ENCODE measurements around the gene UBR3.

UBR3 gene

GRCh38 chr2:170006587-170007325 lies 179.5 kb downstream of the UBR3 start:
- no peak for DNase-seq (ENCODE audit: low read depth in 3 of 3)

DNA sequence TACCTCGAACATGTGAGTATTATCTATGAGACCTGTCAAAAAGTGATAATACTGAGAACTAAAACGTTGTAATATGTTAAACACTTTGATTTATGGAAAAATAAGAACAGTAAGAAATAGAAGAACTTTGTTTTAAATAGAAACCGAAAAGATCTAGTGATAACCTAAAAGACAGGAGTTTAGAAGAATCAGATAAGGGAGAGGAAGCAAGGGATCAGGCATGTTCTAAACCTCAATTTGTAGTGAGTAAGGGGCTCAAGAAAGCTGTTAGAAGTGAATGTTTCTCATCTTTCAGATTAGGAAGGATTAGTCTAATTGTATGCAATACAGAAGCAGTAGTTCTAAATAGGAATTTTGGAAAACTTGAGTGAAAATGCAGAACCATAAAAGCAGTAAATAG lies 182.0 kb downstream of the UBR3 start:
- no peak for DNase-seq (ENCODE audit: low read depth in 3 of 3)

DNA sequence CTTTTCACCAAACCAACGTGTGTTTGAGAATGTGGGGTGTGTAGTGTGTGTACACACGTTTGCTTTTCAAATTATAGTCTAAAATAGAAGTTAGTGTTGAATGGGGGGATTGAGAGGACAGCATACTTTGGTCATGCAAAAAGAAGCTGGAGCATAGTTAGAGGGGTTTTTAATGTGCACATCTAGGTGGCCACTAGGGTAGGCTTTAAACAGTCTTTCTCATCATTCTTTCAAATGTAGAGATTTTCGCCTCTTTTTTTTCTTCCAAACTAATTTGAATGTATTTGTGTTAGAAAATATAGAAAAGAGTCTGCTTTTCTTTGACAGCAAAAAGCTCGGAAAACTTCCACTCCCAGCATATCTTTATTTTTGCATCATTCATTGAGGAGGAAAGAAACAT lies 185.5 kb downstream of the UBR3 start:
- no peak for DNase-seq (ENCODE audit: low read depth in 3 of 3)

DNA sequence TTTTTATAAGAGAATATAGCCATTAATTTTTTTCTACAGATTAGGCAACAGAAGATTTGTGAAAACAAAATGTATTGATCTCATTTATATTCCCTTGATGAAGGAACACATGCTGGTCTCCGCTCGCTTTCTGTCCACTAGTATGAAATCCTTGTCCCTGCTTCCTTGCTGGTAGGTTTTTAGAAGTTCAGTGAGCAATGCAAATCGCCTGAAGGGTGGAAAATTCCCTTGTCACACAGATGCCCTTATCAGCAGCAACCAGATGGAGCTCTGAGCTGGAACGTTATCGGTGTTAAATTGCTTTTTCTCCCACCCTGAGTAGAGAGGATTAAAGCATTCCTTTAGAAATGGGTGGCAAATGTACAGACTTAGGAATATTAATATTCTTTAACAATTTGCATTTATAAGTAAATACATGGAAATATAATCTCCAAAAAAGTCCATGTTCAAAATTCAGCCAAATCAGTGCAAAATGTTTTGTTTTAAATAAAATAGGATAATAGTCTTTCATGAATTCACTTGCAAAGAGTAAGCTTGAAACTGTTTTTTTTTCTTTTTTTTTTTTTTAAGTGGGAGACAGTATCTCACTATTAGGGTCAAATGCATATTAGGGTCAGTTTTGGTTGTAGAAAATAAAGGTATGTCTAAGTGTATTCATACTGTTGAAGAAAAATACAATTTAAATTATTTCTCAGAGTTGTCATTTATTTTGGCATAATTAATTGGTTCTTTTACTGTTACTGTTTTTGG lies 186.7 kb downstream of the UBR3 start:
- DNase-seq (ENCODE audit: low read depth in 3 of 3) = no peak

GRCh38 chr2:170014769-170015168 lies 187.5 kb downstream of the UBR3 start:
- DNase-seq (ENCODE audit: low read depth in 3 of 3) = no peak

DNA sequence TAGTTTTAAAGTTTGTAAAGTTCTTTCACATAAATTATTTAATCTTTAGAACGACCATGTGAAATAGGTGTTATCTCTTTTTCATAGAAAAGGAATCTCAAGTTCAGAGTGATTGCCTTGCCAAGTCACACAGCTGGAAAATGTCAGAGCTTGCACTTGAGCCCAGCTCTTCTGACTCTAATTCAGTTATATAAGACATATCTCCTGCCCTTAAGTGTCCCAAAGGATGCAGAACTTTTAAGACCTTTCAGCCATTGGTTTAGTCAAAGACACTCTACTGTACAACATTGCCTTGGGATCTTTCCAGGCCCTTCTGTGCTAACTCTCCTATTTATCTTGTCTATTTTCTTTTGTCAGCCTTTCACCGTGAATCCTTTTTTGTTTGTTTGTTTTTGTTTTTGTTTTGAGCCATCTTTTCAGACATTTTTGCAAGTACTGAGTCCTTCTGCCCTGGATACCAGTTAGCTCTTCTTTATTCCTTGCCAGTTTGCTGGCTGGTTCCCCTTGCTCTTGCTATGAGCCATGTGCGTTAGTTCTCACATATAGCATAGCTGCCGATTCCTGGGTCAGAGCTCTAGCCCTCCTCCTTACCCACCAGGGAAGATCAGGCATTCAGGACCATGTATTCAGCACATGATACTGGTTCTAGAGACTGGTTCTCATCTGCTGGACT lies 190.7 kb downstream of the UBR3 start:
- no peak for DNase-seq (ENCODE audit: low read depth in 3 of 3)

DNA sequence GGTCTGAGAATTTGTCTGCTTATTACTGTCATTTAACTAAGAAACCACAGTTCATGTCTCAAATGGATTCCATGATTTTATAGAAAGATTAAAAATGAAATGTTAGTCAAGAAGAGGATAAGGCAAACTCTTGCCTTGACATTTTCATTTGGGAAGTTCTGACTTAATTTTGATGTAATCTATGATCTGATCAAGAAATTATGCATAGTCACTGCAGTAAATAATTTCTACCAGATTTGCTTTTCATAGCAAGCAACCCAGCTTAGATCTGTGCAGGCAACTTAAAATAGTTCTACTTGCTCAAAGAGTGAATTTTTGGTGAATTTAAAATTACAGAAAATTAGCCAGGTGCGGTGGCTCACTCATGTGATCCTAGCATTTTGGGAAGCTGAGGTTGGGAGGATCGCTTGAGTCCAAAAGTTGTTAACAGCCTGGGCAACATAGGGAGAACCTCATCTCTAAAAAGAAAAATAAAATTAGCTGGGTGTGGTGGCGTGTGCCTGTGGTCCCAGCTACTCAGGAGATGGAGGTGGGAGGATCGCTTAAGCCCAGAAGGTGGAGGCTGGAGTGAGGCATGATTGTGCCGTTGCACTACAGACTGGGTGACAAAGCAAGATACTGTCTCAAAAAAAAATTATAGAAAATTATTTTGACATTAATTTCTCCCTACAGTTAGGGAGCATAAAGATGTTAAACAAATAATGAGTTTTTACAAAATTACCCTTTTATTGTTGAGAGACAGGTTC lies 192.0 kb downstream of the UBR3 start:
- no peak for DNase-seq (ENCODE audit: low read depth in 3 of 3)

DNA sequence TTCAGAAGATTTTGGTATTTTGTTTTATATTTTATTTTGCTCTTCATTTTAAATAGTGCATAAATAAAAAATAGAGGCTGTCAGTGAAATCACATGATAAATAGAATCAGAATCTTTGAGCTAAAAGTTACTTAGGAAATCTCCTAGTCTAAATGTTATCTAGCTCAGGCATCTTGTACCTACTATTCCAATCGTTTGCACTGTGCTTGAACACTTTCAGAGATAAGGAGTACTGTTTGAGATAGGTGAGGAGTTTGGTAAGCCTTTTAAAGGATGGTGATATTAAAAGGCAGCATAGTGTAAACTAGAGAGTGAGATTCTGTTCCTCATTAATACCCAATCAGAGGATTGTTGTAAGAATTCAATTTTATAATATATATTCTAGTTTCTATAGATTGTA lies 193.5 kb downstream of the UBR3 start:
- no peak for DNase-seq (ENCODE audit: low read depth in 3 of 3)

GRCh38 chr2:170022692-170023091 lies 195.4 kb downstream of the UBR3 start:
- DNase-seq (ENCODE audit: low read depth in 3 of 3) = no peak

DNA sequence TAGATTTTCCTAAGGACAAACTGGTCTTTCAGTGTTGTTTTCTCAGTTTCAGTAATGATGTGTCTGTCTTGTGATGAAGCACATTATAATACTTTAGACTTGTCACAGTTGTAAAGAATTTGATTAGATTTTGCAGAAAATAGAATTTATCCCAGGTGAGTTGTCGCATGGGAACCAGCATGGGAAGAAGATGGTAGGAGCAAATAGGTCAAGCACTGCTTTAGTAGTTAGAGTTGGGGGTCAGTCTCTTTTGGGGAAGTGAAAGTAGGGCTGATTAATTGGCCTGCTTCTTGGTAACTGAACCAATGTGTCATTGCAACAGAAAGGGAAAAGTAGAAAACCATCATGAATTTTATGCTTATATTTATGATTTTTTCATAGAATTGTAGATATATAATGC lies 197.5 kb downstream of the UBR3 start:
- DNase-seq (ENCODE audit: low read depth in 3 of 3) = no peak

DNA sequence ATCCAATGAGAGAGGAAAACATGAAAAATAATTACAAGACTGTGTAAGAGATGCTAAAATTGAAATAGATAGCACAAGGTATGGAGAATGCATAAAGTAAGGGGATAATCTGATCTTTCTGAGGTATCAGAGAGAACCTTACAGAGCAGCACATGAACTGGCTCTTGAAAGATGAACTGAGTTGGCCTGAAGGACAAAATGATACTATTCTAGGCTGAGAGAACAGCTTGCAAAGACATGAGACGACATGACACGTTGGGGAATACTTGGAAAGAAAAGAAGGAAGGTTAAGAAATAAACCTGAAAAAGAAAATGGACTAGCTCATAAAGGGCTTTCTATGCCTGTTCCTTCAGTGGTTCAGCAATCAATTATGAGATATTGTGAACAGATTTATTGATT lies 198.0 kb downstream of the UBR3 start:
- DNase-seq (ENCODE audit: low read depth in 3 of 3) = no peak

DNA sequence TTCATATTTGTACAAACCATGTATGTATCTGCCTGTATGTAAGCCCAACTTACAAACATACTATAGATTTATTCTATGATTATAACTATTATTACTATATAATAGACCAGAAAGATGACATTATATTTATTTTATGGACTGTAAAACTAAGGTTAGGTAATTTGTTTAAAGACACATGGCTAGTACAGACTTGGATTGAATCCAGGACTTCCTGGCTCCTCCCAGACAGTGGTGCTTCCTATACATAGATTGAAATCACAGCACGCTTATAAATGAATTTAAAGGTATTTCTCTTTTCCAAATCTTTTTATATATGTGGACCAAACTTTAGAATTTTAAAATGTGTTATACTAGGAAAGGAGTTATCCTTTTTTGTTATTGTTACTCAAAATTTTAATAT lies 199.1 kb downstream of the UBR3 start:
- DNase-seq (ENCODE audit: low read depth in 3 of 3) = no peak

DNA sequence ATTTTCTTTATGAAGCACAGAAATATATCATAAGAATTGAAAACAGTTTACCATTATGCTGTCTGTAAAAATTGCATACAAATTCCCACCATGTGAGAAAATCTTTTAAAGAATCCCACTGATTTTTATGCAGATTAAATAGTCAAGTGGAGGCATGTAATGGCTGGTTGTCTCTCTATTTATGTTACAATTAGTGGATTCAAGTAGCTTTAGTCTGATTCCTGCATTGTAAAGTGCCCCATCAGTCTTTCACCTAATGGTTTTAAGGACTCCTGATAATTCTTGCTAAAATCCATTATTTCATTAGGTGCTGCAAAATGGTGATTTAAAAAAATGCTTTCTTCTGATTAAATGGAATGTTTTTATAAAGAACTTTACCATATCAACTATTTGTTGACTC lies 202.3 kb downstream of the UBR3 start:
- DNase-seq (ENCODE audit: low read depth in 3 of 3) = no peak

DNA sequence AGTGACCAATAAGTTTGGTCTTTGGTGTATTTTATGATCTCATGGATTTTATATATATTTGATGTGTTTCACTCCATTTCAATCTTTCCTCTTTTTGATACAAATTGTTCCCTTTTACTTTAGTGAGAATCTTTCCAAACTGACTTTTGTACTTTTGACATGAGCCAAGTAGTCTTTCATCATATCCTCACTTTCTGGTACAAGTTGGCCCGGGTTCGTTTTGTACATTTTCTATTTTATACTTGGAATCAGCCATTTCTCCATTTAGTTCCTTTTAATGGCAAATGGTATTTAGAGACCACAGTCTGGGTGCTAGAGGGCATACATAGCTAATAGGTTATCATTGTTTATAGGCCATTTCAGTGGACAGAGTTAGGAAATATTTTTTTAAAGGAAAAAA lies 202.8 kb downstream of the UBR3 start:
- no peak for DNase-seq (ENCODE audit: low read depth in 3 of 3)

DNA sequence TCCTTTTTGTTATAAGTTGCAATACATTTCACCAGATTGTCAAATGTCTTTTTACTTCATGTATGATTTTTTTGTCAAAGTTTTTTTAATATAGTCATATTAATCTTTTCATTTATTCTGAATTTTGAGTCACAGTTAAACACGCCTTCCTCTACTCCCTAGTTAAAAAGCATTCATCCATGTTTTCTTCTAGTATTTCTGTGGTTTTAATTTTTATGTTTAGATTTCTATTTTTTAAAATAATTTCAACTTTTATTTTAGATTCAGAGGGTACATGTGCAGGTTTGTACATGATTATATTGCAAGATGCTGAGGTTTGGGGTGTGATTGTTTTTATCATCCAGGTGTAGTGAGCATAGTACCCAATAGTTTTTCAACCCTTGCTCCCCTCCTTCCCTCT lies 204.0 kb downstream of the UBR3 start:
- no peak for DNase-seq (ENCODE audit: low read depth in 3 of 3)

GRCh38 chr2:170034596-170034995 lies 207.3 kb downstream of the UBR3 start:
- no peak for DNase-seq (ENCODE audit: low read depth in 3 of 3)

- no peak for DNase-seq (ENCODE audit: low read depth in 3 of 3)
Observed at GRCh38 chr2:170038734-170039133, 211.5 kb downstream of the UBR3 start.

DNA sequence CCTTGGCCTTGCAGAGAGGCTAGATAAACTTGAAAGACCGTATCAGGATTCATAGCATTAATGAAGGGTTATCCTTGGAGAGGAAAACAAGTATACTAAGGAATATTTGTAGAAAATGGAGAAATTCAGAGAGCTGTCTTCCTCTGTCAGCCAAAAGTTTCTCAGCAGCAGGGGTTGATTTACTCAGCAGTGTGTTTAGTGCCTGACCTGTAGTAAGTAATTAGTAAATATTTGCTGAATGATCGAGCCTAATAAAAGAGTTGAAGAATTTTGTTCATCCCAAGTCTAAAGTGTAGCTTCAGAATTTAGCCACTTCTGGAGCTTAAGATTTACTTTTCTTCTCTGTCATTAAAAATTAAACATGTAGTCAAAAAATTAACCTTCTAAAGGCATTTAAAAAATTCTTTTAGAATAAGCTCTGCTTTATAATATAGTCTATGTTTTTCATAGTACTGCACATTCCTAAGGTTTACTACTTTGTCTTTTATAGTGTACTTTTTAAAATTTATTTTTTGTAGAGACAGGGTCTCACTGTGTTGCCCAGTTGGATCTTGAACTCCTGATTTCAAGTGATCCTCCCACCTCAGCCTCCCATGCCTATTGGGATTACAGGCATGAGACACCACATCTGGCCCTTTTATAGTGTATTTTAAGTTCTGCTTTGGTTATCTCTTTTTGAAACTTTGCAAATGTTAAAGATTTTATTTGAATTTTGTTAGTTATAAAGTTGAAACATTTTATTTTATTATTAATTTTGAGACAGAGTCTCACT lies 212.3 kb downstream of the UBR3 start:
- no peak for DNase-seq (ENCODE audit: low read depth in 3 of 3)

DNA sequence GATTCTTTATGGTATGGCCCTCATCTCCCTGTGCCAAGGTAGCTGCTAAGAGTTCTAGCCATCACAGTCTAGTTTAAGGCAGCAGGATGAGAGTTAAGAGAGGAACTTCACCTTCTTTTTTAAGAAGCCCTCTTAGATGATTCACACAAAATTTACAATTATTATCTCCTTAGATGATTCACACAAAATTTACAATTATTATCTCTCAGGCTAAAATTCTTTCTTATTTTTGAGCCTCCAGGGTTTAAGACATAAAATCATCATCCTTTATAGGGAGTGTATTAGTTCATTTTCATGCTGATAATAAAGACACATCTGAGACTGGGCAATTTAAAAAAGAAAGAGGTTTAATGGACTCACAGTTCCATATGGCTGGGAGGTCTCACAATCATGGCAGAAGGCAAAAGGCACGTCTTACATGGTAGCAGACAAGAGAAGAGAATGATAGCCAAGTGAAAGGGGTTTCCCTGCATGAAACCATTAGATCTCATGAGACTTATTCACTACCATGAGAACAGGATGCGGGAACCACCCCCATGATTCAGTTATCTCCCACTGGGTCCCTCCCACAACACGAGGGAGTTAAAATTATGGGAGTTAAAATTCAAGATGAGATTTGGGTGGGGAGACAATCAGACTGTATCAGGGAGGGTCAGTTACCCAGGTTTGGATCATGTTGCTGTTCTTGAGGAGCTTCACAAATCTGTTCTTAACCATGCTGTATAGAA lies 217.7 kb downstream of the UBR3 start:
- no peak for DNase-seq (ENCODE audit: low read depth in 3 of 3)

DNA sequence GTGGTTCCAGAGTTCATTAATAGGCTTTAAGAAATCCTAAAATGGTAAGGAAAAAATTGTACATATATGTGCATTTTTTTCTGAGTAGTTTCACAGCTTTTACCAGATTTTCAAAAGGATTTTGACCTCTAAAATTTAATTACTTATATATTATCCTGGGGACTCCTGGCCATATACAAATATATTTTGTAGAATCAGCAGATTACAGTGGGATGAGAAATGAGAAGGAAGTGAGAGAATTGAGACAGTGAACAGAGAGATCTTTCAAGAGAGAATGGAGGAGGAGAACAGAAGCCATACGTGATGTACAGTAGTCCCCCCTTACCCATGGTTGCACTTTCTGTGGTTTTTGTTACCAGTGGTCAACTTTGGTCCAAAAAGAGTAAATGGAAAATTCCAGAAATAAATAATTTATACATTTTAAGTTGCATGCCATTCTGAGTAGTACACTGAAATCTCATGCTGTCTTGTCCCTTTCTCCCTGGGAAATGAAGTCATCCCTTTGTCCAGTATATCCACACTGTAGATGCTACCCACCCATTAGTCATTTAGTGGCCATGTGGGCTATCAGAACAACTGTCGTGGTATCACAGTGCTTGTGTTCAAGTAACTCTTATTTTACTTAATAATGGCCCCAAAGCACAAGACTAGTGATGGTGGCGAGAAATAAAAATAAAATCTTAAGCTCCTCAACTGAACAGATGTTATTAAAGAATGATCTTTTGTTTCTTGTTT lies 220.2 kb downstream of the UBR3 start:
- DNase-seq (ENCODE audit: low read depth in 3 of 3) = no peak

Data from stimulated activated CD4-positive, alpha-beta T cell treated with anti-CD3 and anti-CD28 coated beads, TNF-alpha, amount 100 ng/mL, for 48 hours (primary cell).